ENCODE measurements around the gene ZMYND10.

- TF ChIP-seq EP300 (IDR thresholded peaks at IDR 0.05) (no peak), CTCF (IDR thresholded peaks at IDR 0.05) (no peak), POLR2A (IDR thresholded peaks at IDR 0.05) (no peak)
Observed at GRCh38 chr3:50331364-50331907, 14.1 kb downstream of the ZMYND10 start.

Data from upper lobe of left lung (tissue), 4 donors.